HUES64 (cell line): Measurements from ENCODE around the gene LHX4.

Experiments
- H3K27ac ChIP-seq: 2 replicates; pipeline ENCODE4 v1.7.0; 2013; ENCODE audit warnings: low read depth, low read length, inconsistent platforms
- H3K27me3 ChIP-seq: 2 replicates; pipeline ENCODE4 v1.6.1; 2013; ENCODE audit warnings: mild to moderate bottlenecking, low read length; ENCODE audit not compliant: insufficient read depth
- H3K36me3 ChIP-seq: 2 replicates; pipeline ENCODE4 v1.6.1; 2013; ENCODE audit warnings: mild to moderate bottlenecking, low read length; ENCODE audit not compliant: insufficient read depth
- H3K4me1 ChIP-seq: 2 replicates; pipeline ENCODE4 v1.6.1; 2013; ENCODE audit warnings: mild to moderate bottlenecking, low read length, moderate library complexity; ENCODE audit not compliant: insufficient read depth
- H3K4me3 ChIP-seq: 2 replicates; pipeline ENCODE4 v1.5.1; 2013; ENCODE audit warnings: mild to moderate bottlenecking, low read length, moderate library complexity
- H3K9ac ChIP-seq: 2 replicates; pipeline ENCODE4 v1.6.1; 2013; ENCODE audit warnings: mild to moderate bottlenecking, low read depth, low read length
- H3K9me3 ChIP-seq: 2 replicates; pipeline ENCODE4 v1.6.1; 2013; ENCODE audit warnings: low read depth, low read length; ENCODE audit not compliant: insufficient read depth
- WGBS: fragments of 150-250, 120-280 bp; methylation state at CpG from one replicate; pipeline ENCODE4 v1.1.7; 2013; ENCODE audit warnings: missing lambda C conversion rate; 5-methylcytosine and 5-hydroxymethylcytosine counted together

LHX4 gene

DNA sequence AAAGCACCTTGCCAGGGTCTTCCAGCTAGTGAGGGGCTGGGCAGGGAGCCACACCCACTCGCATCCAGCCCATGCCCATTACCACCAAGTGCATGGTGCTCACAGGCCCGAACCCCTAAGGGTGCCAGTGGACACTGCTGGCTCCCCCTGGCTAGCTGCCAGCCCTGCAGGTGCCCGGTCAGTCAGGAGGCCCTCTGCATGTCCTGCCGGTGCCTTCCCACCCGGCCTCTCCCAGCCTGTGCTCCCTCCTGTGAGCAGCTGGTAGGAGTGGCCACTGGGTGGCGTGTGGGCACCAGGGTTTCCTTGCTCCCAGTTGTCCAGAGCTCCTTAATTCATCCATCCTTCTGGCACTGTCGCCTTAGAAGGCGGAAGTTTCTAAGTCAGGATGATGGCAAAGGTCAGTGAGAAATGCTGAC, 42.0 kb upstream of the LHX4 start:
- Histone ChIP-seq H3K4me1 (no peaks in the 10 kb centered on the region), H3K36me3 (peaks cover 55% of the 10 kb centered on the region), H3K27me3 (no peaks in the 10 kb centered on the region), H3K4me3 (no peak overlapping the region), H3K9me3 (no peaks in the 10 kb centered on the region), H3K27ac (no peak overlapping the region), H3K9ac (no peak overlapping the region)
- WGBS: 59% methylated on average over 8 of the region's 8 CpGs

- Histone ChIP-seq H3K27ac (no peak overlapping the region), H3K4me3 (no peak overlapping the region), H3K36me3 (peaks cover 50% of the 10 kb centered on the region), H3K9me3 (no peaks in the 10 kb centered on the region), H3K9ac (no peak overlapping the region), H3K27me3 (no peaks in the 10 kb centered on the region), H3K4me1 (no peaks in the 10 kb centered on the region)
- 86% methylated on average over 8 of the region's 8 CpGs for WGBS
These were observed 41.3 kb upstream of the LHX4 start for GRCh38 chr1:180188684-180189175.

DNA sequence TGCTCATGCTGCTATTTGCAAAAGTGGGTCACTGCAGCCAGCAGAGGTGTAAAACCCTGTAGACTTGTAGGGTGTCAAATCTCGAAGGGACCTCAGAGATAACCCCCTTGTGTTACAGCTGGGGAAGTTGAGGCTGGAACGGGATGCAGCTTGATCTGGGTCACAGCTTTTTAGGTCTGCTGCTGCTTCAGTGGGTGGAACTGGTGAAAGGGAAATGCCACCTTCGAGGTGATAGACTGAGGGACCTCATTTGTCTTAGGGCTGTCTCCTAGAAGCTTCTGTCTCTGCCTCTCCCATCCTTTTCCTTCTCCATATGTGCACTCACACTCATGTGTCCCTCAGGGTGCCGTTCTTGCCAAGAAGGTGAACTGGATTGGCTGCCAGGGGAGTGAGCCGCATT, 40.0 kb upstream of the LHX4 start:
- H3K27ac ChIP-seq: no peak overlapping the region
- no peaks in the 10 kb centered on the region for H3K27me3 ChIP-seq
- WGBS: 94% methylated on average over 5 of the region's 5 CpGs
- H3K4me3 ChIP-seq: no peak overlapping the region
- H3K36me3 ChIP-seq: peaks cover 40% of the 10 kb centered on the region
- H3K9ac ChIP-seq: no peak overlapping the region
- H3K9me3 ChIP-seq: no peaks in the 10 kb centered on the region
- H3K4me1 ChIP-seq: no peaks in the 10 kb centered on the region

- Histone ChIP-seq H3K27ac (no peak overlapping the region), H3K9ac (no peak overlapping the region), H3K4me1 (no peaks in the 10 kb centered on the region), H3K9me3 (no peaks in the 10 kb centered on the region), H3K4me3 (no peak overlapping the region), H3K36me3 (peaks cover 36% of the 10 kb centered on the region), H3K27me3 (no peaks in the 10 kb centered on the region)
- WGBS: 91% methylated on average over 7 of the region's 7 CpGs
These were observed 37.9 kb upstream of the LHX4 start for GRCh38 chr1:180192172-180192571.

DNA sequence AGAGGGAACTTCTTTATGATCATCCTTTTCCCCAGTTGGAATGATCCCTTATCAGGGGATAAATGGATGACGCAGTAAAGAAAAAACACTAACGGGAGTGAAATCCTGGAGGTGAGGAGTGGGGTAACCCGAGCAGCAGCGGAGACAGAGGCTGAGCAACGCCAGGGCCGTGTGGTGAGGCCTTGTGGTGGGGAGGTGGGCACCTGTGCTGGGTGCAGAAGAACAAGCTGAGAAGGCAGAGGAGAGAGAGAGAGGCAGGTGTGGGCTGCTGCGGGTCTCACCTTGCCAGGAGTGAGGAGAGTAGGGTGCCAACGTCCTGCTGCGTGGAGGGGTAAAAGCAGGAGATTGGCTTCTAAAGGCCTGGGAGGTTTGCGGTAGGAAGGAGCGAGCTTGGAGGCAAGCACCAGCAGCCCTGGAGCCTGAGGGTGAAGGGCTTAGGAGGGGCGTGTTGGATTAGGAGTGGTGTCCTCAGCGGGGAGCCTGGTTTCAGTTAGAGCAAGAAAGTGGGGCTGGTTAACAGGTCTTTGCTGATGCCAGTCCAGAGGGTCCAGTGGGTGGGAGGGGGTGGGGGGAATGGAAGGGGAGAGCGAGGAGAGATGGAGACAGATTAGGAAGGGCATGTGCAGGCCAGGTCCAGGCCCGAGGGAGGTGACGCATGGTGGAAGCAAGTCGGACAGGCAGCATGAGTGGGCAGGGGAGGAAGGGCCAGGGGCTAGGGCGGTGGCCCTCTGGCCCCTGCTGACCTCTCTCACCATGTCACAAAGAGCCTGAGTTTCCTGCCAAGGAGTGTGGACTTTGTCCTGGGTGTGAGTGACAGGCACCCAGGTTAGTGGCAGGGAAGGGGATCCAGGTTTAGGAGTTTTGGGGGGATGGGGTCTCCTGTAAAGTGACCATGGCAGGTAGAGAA, 36.7 kb upstream of the LHX4 start:
- peaks cover 36% of the 10 kb centered on the region for H3K36me3 ChIP-seq
- 94% methylated on average over 18 of the region's 18 CpGs for WGBS

DNA sequence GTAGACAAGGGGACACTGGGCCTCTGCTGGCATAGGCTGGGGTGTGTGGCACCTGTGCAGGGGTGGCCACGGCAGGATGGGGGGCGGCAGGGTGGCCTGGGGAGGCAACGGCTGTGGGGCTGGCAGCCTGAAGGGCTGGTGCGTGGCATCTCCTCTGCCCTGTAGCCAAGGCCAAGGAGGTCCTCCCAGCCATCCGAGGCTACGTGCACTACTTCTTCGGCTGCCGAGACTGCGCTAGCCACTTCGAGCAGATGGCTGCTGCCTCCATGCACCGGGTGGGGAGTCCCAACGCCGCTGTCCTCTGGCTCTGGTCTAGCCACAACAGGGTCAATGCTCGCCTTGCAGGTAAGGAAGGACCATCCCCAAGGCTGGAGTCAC, 36.0 kb upstream of the LHX4 start:
- Histone ChIP-seq H3K4me3 (no peak overlapping the region), H3K27me3 (no peaks in the 10 kb centered on the region), H3K36me3 (peaks cover 31% of the 10 kb centered on the region), H3K27ac (no peak overlapping the region), H3K4me1 (no peaks in the 10 kb centered on the region), H3K9ac (no peak overlapping the region), H3K9me3 (no peaks in the 10 kb centered on the region)
- 95% methylated on average over 14 of the region's 14 CpGs for WGBS

More for the DNA sequence above, 36.7 kb upstream of the LHX4 start:
- no peak overlapping the region for H3K27ac ChIP-seq
- no peaks in the 10 kb centered on the region for H3K27me3 ChIP-seq
- H3K9me3 ChIP-seq: no peaks in the 10 kb centered on the region
- no peak overlapping the region for H3K4me3 ChIP-seq
- no peaks in the 10 kb centered on the region for H3K4me1 ChIP-seq
- no peak overlapping the region for H3K9ac ChIP-seq

DNA sequence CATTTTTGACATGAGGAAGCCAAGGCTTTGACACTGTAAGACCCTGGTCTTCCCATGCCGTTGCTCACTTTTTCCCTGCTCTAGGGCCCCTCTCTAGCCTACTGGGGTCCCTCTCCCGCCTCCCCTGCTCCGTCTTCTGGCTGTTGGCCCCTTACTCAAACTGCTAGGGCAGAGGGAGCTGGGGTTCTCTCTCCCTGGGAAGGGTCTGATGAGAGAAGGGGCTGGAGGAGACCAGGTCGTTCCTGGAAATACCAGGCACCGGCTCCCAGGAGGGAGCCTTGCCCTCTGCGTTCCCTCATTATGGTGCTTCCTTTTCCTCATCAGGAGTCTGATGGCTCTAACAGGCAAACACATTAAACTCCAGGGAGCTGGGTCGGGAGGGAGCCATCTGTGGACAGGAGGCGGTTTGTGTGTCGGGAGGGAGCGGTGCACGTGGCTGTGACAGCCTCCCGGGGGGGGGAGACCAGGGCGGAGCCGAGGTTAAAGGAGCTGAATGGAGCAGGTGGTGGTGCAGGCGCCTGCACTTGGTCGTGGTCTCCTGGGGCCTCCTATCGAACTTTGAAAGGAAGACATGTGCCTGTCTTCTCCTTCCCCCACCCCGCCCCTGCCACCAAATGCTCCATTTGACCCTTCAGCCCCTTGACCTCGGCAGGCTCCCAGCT, 35.4 kb upstream of the LHX4 start:
- no peaks in the 10 kb centered on the region for H3K9me3 ChIP-seq
- 72% methylated on average over 19 of the region's 19 CpGs for WGBS
- no peak overlapping the region for H3K4me3 ChIP-seq
- no peak overlapping the region for H3K9ac ChIP-seq
- no peaks in the 10 kb centered on the region for H3K27me3 ChIP-seq
- peaks cover 28% of the 10 kb centered on the region for H3K36me3 ChIP-seq
- H3K4me1 ChIP-seq: no peaks in the 10 kb centered on the region
- no peak overlapping the region for H3K27ac ChIP-seq

DNA sequence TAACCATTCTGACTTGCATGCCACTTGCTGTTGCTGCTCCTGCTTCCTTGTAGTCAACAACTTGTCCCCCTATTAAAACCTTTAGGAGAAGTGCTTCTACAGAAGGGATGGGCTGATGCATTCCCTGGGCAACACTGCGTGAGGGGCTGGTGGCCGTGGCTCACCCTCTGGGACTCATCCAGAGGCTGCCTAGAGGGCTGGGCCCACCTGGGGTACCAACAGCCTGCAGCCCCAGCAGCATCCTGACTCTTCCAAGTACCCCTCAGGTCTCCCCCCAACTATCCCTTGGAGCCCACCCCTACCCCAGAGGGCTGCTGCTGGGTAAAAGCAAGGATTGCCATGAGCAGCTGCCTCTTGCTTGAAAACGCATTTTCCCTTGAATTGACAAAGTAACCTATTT, 34.7 kb upstream of the LHX4 start:
- Histone ChIP-seq H3K4me1 (no peaks in the 10 kb centered on the region), H3K27me3 (no peaks in the 10 kb centered on the region), H3K9me3 (no peaks in the 10 kb centered on the region), H3K4me3 (no peak overlapping the region), H3K9ac (no peak overlapping the region), H3K27ac (no peak overlapping the region), H3K36me3 (peaks cover 21% of the 10 kb centered on the region)
- WGBS: 97% methylated on average over 3 of the region's 3 CpGs

DNA sequence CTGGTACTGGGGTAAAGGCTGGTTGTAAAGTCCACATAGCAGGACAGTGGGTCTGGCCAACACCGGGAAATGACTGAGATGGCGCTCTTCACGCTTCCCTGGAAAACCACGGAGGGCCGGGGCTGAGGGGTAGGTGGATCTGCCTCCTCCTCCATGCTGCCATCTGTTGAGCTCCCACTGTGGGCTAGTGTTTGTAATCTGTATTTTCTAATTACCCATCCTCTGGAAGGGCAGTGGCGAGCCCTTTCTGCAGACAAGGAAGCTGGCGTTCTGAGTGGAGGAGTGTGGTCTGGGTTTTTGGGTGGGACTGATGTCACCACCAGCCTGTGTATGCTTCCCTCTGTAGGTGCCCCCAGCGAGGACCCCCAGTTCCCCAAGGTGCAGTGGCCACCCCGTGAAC, 34.1 kb upstream of the LHX4 start:
- H3K27ac ChIP-seq: no peak overlapping the region
- H3K4me3 ChIP-seq: no peak overlapping the region
- WGBS: 97% methylated on average over 9 of the region's 9 CpGs
- no peak overlapping the region for H3K9ac ChIP-seq
- no peaks in the 10 kb centered on the region for H3K9me3 ChIP-seq
- no peaks in the 10 kb centered on the region for H3K4me1 ChIP-seq
- H3K27me3 ChIP-seq: no peaks in the 10 kb centered on the region
- H3K36me3 ChIP-seq: peaks cover 16% of the 10 kb centered on the region

DNA sequence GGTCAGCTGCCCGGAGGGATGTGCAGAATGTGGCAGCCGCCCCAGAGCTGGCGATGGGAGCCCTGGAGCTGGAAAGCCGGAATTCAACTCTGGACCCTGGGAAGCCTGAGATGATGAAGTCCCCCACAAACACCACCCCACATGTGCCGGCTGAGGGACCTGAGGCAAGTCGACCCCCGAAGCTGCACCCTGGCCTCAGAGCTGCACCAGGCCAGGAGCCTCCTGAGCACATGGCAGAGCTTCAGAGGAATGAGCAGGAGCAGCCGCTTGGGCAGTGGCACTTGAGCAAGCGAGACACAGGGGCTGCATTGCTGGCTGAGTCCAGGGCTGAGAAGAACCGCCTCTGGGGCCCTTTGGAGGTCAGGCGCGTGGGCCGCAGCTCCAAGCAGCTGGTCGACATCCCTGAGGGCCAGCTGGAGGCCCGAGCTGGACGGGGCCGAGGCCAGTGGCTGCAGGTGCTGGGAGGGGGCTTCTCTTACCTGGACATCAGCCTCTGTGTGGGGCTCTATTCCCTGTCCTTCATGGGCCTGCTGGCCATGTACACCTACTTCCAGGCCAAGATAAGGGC, 33.5 kb upstream of the LHX4 start:
- no peaks in the 10 kb centered on the region for H3K9me3 ChIP-seq
- H3K27me3 ChIP-seq: no peaks in the 10 kb centered on the region
- no peaks in the 10 kb centered on the region for H3K4me1 ChIP-seq
- H3K36me3 ChIP-seq: peaks cover 12% of the 10 kb centered on the region
- WGBS: 95% methylated on average over 17 of the region's 17 CpGs
- no peak overlapping the region for H3K4me3 ChIP-seq
- H3K27ac ChIP-seq: no peak overlapping the region
- H3K9ac ChIP-seq: no peak overlapping the region

GRCh38 chr1:180197231-180197630, 32.8 kb upstream of the LHX4 start:
- Histone ChIP-seq H3K4me1 (no peaks in the 10 kb centered on the region), H3K9me3 (no peaks in the 10 kb centered on the region), H3K9ac (no peak overlapping the region), H3K27ac (no peak overlapping the region), H3K36me3 (peaks cover 7% of the 10 kb centered on the region), H3K27me3 (no peaks in the 10 kb centered on the region), H3K4me3 (no peak overlapping the region)
- WGBS: 90% methylated on average over 5 of the region's 5 CpGs
